HL-60 (cell line): Measurements from ENCODE around the gene PLAAT1.

Experiments
- DNase-seq, 2 experiments: peaks; one replicate each; pipeline ENCODE4 v3.0.0-alpha.2; 2010 to 2020; ENCODE audit warnings: low read depth in 1 of 2, low spot score in 1 of 2
- H3K27ac ChIP-seq: fragments of 250-450 bp; sonication (Bioruptor Pico); replicated peaks from 2 replicates; pipeline ENCODE4 v1.5.1; 2020; ENCODE audit warnings: mild to moderate bottlenecking, moderate library complexity
- H3K27me3 ChIP-seq: fragments of 250-450 bp; sonication (Bioruptor Pico); 2 replicates; pipeline ENCODE4 v1.5.1; 2021; ENCODE audit warnings: mild to moderate bottlenecking, moderate library complexity; ENCODE audit not compliant: insufficient read depth, poor library complexity, severe bottlenecking
- H3K4me3 ChIP-seq: replicated peaks from 2 replicates; pipeline ENCODE4 v1.5.1; 2011; ENCODE audit warnings: mild to moderate bottlenecking, control low read depth, low read length; ENCODE audit not compliant: insufficient read depth
- CTCF ChIP-seq: IDR thresholded peaks from one replicate; pipeline ENCODE4 v1.5.1; 2011; ENCODE audit warnings: low read length, control low read depth, inconsistent platforms; ENCODE audit not compliant: insufficient read depth
- GABPA ChIP-seq: IDR thresholded peaks from 2 replicates; pipeline ENCODE4 v1.6.1; 2012; ENCODE audit warnings: low read depth
- POLR2AphosphoS5 ChIP-seq: IDR thresholded peaks from 2 replicates; pipeline ENCODE4 v1.6.1; 2012; ENCODE audit warnings: low read depth
- REST ChIP-seq: IDR thresholded peaks from 2 replicates; pipeline ENCODE4 v1.6.1; 2012; ENCODE audit warnings: low read depth; ENCODE audit not compliant: insufficient replicate concordance
- SPI1 ChIP-seq: IDR thresholded peaks from 2 replicates; pipeline ENCODE4 v1.6.1; 2012; ENCODE audit warnings: low read depth, mild to moderate bottlenecking, borderline replicate concordance

The PLAAT1 gene

GRCh38 chr3:193241716-193242115 lies 694 bp downstream of the PLAAT1 start:
- no peak for DNase-seq
- Histone ChIP-seq H3K27me3 (peaks cover 10% of the 10 kb centered on the region), H3K27ac (no peak overlapping the region), H3K4me3 (no peak overlapping the region)
- TF ChIP-seq SPI1 (no peak), GABPA (no peak), CTCF (no peak), REST (no peak), POLR2AphosphoS5 (no peak)

- no peak for TF ChIP-seq POLR2AphosphoS5
- TF ChIP-seq GABPA, result no peak
- no peak overlapping the region for H3K4me3 ChIP-seq
- DNase-seq, result no peak
- H3K27ac ChIP-seq, result no peak overlapping the region
- peaks cover 10% of the 10 kb centered on the region for H3K27me3 ChIP-seq
Measured at GRCh38 chr3:193243571-193243970, 2.5 kb downstream of the PLAAT1 start.

- Histone ChIP-seq H3K4me3 (no peak overlapping the region), H3K27me3 (no peaks in the 10 kb centered on the region), H3K27ac (no peak overlapping the region)
- no peak for TF ChIP-seq CTCF
- no peak for TF ChIP-seq SPI1
- TF ChIP-seq REST, result no peak
- no peak for TF ChIP-seq POLR2AphosphoS5
- TF ChIP-seq GABPA, result no peak
- DNase-seq, result no peak
Measured at GRCh38 chr3:193248848-193249468, 7.9 kb downstream of the PLAAT1 start.

- Histone ChIP-seq H3K27ac (no peak overlapping the region), H3K4me3 (no peak overlapping the region), H3K27me3 (no peaks in the 10 kb centered on the region)
- DNase-seq, result no peak
- TF ChIP-seq REST (no peak), POLR2AphosphoS5 (no peak), GABPA (no peak), CTCF (no peak), SPI1 (no peak)
Measured at GRCh38 chr3:193250492-193250891, 9.5 kb downstream of the PLAAT1 start.
